ENCODE data around the gene PLBD1. TPM values are rescaled to one million over a fixed set of nuclear protein-coding genes. Genes with fewer than 3 reads are reported as not detected.

The PLBD1 gene
- total RNA-seq, 1 donor from 2014 or later, result 26.1 TPM

GRCh38 chr12:14577344-14577743 lies 9.7 kb upstream of the PLBD1 start:
- Mint-ChIP-seq H3K27ac (no peak overlapping the region), H3K4me3 (ENCODE audit: low read depth) (no peak overlapping the region), H3K9me3 (ENCODE audit: low read depth) (no peaks in the 10 kb centered on the region), H3K4me1 (ENCODE audit: low read depth) (peaks cover 9% of the 10 kb centered on the region), H3K27me3 (no peaks in the 10 kb centered on the region), H3K36me3 (ENCODE audit: insufficient read depth) (peaks cover 2% of the 10 kb centered on the region)
- no peak for DNase-seq (ENCODE audit: low spot score, unreplicated experiment)
- TF ChIP-seq CTCF (IDR thresholded peaks at IDR 0.05; ENCODE audit: unreplicated experiment), result no peak

GRCh38 chr12:14576896-14577295 lies 9.2 kb upstream of the PLBD1 start:
- no peak overlapping the region for H3K4me3 Mint-ChIP-seq (ENCODE audit: low read depth)
- no peaks in the 10 kb centered on the region for H3K27me3 Mint-ChIP-seq
- TF ChIP-seq CTCF (IDR thresholded peaks at IDR 0.05; ENCODE audit: unreplicated experiment), result no peak
- H3K27ac Mint-ChIP-seq, result no peak overlapping the region
- H3K4me1 Mint-ChIP-seq (ENCODE audit: low read depth), result peaks cover 10% of the 10 kb centered on the region
- peaks cover under 1% of the 10 kb centered on the region for H3K36me3 Mint-ChIP-seq (ENCODE audit: insufficient read depth)
- DNase-seq (ENCODE audit: low spot score, unreplicated experiment), result no peak
- no peaks in the 10 kb centered on the region for H3K9me3 Mint-ChIP-seq (ENCODE audit: low read depth)

GRCh38 chr12:14575585-14575984 lies 7.9 kb upstream of the PLBD1 start:
- Mint-ChIP-seq H3K4me1 (ENCODE audit: low read depth) (peaks cover 1% of the 10 kb centered on the region), H3K27ac (no peak overlapping the region), H3K36me3 (ENCODE audit: insufficient read depth) (no peaks in the 10 kb centered on the region), H3K9me3 (ENCODE audit: low read depth) (no peaks in the 10 kb centered on the region), H3K27me3 (peaks cover under 1% of the 10 kb centered on the region), H3K4me3 (ENCODE audit: low read depth) (no peak overlapping the region)
- no peak for DNase-seq (ENCODE audit: low spot score, unreplicated experiment)
- TF ChIP-seq CTCF (IDR thresholded peaks at IDR 0.05; ENCODE audit: unreplicated experiment), result no peak

- H3K27me3 Mint-ChIP-seq, result peaks cover 2% of the 10 kb centered on the region
- H3K36me3 Mint-ChIP-seq (ENCODE audit: insufficient read depth), result no peaks in the 10 kb centered on the region
- no peak overlapping the region for H3K27ac Mint-ChIP-seq
- no peaks in the 10 kb centered on the region for H3K9me3 Mint-ChIP-seq (ENCODE audit: low read depth)
- no peak for DNase-seq (ENCODE audit: low spot score, unreplicated experiment)
- peaks cover 4% of the 10 kb centered on the region for H3K4me1 Mint-ChIP-seq (ENCODE audit: low read depth)
- no peak for TF ChIP-seq CTCF (IDR thresholded peaks at IDR 0.05; ENCODE audit: unreplicated experiment)
- H3K4me3 Mint-ChIP-seq (ENCODE audit: low read depth), result no peak overlapping the region
Observed at GRCh38 chr12:14573118-14573517, 5.4 kb upstream of the PLBD1 start.

GRCh38 chr12:14572401-14572800 lies 4.7 kb upstream of the PLBD1 start:
- H3K27ac Mint-ChIP-seq, result no peak overlapping the region
- no peaks in the 10 kb centered on the region for H3K9me3 Mint-ChIP-seq (ENCODE audit: low read depth)
- no peak for DNase-seq (ENCODE audit: low spot score, unreplicated experiment)
- peaks cover 7% of the 10 kb centered on the region for H3K4me1 Mint-ChIP-seq (ENCODE audit: low read depth)
- no peak overlapping the region for H3K4me3 Mint-ChIP-seq (ENCODE audit: low read depth)
- H3K36me3 Mint-ChIP-seq (ENCODE audit: insufficient read depth), result no peaks in the 10 kb centered on the region
- peaks cover 2% of the 10 kb centered on the region for H3K27me3 Mint-ChIP-seq
- peak; percentile 20 for TF ChIP-seq CTCF (IDR thresholded peaks at IDR 0.05; ENCODE audit: unreplicated experiment)
